OCI-M2 (cell line): Measurements from ENCODE around the gene PDLIM3.
"Not testable (repeated sequence)": the region's sequence is repeated elsewhere in the genome, so short reads cannot be mapped to it uniquely, and the experiment has no call there.

Source experiments
- DNase-seq: peaks from one replicate; lab custom pipeline; 2025; ENCODE audit not compliant: unreplicated experiment; lab: John Stamatoyannopoulos, UW

Gene PDLIM3

DNA sequence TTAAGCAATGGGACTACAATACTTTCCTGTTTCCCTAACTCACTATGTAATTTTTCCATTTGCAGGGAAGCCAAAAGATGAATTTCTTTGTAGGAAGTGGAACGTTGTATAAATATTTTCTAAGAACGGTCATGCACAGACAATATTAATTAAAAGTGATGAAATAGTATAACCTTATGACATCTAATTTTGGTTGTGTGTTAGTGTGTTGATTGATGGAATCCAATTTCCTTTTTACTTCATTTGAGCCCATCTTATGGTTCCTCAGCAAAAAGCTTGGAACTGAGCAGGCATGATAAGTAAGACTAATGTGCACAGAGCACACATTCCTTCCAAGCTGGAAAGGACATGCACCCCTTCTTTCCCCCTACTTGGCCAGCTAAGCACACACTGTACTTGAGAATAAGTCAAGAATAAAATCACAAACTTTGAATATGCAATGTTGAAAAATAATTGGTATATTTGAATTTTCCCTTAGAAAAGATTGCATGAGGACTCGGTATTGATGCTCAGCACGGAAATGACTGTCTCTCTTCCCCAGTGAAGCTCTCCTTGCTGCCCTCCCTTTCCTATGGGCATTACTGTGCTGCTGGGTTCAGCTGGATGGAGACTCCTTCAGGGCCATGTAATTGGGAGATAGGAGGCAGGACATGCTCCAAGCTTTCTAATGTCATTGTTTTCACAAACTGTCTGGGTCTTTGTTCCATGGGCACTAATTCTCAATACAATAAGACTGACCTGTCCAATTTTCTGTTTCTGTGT is 19.2 kb upstream of the PDLIM3 start:
- no peak for DNase-seq

DNA sequence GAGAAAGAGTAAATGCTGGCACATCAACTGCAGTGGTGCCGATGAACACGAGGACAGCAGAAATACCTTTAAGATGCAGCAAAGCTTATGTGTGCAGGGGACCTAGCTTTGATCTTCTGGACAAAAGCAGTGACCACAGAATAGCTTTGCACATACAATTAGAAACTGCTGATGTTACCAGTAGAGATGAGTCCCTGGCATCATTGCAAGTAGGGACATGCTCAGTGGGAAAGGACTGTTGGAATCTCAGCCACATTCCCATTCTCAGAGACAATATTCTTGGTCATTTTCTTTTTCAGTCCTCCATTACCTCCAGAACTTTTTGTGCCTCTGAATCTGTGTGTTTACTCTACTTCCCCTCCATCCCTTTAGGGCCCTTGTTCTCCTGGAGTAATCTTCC is 16.9 kb upstream of the PDLIM3 start:
- no peak for DNase-seq

DNA sequence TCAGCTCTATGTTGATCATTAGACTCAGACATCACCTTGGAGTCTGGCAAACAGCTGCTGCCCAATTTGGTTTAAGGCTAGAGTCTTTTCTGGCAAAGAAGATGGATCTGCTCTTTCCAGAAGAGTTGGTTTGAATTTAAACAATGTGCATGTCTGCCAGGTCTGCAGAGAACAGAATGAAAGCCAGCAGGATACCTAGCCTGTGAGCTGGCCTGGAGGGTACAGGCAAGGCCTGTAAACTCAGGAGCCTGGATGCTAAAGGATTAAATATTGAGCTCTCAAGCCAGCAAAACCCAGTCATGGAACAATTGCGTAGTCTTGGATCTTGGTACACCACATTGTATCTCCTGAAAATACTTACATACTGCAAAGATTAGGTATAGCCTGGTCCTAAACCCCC is 15.6 kb upstream of the PDLIM3 start:
- DNase-seq, result no peak

DNA sequence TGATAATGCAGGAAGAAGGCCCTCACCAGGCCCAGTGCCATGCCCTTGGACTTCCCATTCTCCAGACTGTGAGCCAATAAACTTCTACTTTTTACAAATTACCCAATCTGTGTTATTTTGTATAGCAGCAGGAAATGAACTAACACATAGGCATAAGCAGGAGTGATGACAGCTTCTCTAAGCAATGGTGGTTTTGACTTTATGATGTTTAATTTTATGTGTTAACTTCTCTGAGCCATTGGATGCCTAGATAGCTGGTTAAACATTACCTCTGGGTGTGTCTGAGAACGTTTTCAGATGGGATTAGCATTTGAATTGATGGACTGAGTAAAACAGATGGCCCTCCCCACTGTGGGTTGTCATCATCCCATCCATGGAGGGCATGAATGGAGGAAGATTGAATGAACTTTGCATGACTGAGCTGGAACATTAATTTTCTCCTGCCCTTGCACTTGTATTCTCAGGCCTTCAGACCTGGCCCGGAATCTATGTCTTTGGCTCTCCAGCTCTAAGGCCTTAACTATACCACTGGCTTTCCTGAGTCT is 13.9 kb upstream of the PDLIM3 start:
- DNase-seq, result no peak

DNA sequence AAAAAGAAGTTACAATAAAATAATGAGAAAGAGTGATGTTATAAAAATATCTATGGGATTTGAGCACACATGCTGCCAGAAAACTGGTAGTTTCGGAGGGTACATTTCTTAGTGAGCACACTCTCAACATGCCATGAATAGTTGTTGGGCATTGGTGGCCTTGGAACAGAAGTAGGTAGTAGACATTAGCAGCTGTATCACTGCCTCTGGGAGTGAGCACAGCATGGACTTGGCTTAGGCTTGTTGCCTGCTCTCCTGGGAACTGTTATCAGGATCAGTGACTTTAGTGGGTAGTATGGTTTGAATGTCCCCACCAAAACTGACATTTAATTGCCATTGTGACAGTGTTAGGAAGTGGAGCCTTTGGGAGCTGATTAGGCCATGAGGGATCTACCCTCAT is 13.3 kb upstream of the PDLIM3 start:
- DNase-seq, result no peak

DNA sequence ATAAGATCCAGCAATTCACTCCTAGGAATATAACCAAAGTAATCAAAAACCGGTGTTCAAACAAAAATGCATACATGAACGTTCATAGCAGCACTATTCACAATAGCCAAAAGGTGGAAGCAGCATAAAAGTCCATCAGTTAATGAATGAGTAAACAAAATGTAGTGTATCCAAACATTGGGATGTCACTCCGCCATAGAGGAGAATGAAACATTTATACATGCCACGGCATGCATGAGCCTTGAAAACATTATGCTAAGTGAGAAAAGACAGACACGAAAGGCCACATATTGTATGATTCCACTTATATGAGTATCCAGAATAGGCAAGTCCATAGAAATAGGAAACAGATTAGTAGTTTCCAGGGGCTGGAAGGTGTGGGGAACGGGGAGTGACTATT is 11.0 kb upstream of the PDLIM3 start:
- DNase-seq, result no peak

DNA sequence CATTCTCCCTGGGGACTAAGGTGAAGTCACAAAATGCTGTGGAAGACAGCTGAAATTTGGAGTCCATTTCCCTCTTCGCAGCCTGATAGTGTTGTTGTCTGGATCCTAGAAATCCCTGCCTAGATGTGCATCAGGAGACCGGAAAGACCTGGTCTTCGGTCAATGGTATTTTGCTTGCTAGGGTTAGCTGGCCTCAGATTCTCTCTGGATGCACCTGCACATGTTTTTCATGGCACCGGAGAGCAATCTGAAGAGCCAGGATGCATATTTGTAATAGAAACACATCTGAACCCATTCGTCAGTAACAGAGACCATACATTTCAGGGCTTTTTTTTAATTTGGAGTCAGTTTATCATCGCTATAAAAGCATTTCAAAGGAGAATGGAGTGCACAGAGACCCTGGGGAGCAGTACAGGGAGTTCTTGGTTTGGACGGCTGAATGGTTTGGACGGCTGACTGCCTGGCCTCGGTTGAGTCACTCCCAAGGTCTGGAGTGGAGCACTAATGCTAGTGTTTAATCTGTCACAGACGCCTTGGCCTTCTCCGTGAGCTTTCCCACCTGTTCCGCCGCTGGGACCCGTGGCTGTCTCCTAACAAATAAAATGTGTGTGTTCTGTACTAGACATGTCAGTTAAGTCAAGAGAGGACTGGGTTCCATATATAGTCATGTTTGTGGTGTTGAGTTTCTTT is 7.5 kb upstream of the PDLIM3 start:
- DNase-seq, result no peak

DNA sequence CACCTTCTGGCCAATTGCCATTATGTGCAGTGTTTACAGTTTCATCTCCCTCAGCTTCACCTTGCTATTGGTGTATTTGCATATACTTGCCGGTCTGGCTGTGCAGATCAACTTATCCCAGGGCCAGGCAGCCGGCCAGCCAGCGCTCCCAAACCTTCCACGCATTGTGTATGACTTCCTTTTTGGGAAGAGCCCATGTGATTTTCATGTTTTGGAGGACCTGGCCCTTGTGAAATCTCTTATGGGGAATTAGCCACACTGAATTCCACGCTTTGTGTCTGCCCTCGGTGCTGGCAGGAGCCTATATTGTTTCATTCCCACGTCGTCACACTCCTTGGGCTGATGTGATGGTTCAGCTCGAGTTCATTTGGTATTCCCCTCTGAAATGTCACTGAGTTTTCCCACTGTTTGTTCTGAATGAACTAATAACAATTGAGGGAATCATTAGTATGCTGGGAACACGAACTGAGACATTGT is 6.0 kb upstream of the PDLIM3 start:
- no peak for DNase-seq

DNA sequence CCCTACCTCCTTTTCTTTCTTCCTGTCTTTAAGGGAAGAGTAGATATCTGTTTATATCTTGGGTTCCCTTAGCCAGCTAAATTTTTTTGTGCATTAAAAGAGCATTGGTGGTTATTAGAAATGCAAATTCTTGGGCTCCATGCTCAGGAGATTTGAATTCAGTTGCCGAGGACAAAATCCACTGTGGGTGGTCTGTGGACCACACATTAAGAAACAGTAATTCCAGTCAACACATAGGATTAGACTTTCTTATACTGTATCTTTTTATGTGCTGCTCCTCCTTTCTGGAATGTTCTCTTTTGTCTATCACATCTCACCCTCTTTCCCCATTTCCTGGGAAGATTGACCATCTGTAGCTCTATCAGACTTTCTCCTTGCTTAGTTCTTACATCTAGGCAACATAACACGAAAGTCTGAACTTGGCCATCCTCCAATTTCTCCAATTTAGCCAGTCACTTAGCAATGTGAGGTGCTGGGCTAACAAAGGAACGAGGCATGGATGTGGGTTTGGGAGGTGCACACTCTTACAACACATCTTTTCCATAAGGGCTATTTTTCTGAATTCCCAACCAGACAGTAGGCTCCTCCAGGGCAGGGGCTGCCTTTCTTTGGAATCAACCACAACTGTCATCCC is 5.3 kb upstream of the PDLIM3 start:
- DNase-seq, result no peak

DNA sequence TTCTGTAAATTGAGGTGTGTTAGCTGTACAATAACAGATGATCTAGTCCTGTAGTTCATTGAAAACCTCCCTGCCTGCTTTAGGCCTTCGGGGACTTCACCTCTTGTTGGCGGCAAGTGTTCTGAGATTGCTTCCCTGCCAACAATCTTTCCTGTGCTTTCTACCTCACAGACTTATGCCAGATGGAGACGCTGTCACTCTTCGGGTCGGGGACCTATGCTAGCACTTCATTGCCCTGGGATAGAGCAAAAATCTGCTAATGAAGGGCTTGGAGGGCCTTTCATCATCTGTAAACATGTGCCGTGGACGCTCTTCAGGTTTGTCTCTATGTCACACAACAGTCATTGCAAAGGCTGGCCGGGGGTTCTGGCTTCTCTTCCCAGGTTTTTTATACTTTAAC is 4.7 kb upstream of the PDLIM3 start:
- DNase-seq, result no peak

DNA sequence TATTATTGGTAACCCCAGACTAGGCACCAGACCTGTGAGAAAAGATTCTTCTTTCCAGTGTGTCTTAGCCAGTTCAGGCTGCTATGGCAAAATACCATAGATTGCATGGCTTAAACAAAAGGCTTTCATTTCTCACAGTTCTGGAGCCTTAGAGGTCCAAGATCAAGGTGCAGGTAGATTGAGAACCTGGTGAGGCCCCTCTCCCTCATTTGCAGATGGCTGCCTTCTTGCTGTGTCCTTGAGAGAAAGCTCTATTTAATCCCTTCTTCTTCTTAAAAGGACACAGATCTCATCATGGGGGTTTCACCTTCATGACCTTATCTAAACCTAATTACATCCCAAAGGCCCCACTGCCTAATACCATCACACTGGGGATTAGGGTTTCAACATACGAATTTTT is 3.5 kb upstream of the PDLIM3 start:
- DNase-seq, result no peak

DNA sequence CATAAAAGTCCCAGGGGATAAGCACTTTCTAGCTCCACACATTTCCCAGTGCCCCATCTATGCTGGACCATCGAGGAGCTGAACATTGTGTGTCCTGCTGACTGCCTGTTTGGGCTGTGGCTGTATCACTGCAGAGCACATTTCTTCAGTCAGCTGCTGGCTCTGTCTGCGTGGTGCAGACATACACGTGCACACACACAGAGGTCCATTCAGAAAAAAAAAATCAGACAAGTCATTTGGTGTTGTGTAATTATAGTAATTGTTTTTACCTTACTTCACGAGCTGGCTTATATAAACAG is 1.1 kb upstream of the PDLIM3 start:
- no peak for DNase-seq

DNA sequence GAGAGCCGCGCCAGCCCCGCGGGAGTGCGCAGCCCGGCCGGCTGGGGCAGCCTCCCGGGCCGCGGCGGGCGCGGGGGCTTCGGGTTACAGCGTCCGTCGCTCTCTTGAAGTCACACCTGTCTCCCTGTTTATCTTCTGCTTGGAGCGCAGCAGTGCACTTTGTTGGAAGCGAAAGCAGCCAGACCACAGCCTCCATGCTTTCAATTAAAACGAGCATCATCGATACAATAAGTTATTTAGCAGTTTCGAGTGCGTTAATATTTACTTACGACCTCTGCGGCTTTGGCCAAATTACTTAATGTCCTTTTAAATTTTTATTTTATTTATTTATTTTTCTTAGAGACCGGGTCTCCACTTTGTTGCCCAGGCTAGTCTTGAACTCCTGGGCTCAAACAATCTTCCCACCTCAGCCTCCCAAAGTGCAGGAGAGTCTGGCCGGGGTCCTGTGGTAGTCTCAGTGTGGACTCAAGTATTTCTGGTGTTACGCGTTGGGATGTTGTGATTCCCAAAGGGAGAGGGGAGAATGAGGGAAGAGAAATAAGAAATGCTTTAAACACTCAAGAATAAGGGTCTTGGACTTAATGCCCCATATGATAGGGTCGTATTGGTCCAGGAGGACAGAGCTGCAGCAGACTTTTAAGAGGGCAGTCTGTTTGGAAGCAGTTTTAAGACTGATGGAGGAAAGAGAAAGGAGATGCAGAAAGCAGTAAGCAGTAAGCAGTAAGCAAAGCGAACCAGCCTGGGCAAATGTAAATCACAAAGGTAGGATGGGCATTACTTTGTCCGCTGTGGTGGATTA is 504 bp upstream of the PDLIM3 start:
- no peak for DNase-seq

DNA sequence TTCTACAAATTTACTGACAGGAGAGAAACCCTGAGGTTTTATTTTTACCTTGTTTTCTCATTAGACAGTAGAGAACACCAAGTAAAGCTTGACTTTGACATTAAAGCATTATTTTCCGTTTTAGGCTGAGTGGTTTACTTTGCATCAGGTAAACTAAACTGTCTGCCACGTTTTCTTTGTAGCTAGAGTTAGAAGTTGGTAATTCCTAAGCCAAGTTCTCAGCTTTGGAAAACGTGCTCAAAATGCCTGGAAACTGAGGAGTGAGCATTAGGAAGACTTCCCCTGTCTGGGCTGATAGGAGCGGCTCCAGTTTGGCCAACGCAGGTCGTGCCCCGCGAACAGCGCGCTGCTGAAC is 819 bp downstream of the PDLIM3 start:
- no peak for DNase-seq

DNA sequence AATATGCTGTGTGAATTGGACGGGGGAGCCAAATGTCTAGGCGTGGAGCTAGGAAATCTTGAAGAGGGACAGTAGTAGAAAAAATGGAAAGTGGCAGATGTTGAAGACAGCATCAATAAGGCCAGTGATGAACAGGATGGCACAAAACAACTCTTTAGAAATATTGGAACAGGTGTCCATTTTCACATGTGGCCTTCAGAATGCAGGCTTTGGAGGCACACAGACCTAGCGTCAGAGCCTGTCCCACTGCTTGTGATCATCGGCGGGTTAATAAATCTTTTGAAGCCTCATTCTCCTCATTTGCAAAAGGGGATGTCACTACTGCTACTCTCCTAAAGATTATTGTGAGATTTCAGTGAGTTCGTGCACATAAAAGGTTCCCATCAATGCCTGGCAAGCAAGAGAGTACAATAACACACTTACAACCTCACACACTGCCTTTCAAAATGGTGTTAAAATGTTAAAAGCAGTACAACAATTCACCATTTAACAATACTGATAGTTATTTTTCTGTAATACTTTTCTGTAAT is 2.4 kb downstream of the PDLIM3 start:
- no peak for DNase-seq

DNA sequence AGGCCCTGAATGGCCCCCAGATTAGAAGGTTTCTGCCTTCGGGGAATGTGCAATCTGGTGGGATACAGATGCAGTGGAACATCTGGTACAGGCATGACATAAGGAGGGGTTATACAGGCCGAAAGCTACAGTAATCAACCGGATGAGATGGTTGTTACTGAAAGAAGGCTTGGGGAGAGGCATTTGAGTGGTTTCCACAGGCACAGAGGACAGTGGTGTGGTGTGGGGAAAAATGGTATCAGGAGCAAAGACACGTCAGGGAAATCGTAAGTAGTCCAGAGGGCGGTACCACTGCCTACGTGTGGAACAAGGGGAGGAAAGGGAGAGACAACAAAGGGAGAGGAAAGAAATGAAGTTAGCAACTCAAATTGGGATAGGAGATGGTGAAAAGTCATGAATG is 3.0 kb downstream of the PDLIM3 start:
- no peak for DNase-seq

DNA sequence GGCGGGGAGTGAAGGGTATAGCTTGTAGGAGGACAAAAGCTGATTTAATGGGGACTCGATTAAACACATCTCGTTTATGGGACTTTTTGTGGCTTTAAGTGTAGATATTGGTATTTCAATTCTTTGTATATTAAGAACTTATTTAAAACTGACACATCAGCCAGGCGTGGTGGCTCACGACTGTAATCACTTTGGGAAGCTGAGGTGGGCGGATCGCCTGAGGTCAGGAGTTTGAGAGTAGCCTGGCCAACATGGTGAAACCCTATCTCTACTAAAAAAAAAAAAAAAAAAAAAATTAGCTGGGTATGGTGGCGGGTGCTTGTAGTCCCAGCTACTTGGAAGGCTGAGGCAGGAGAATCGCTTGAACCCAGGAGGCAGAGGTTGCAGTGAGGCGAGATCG is 3.7 kb downstream of the PDLIM3 start:
- DNase-seq, result not testable (repeated sequence)

DNA sequence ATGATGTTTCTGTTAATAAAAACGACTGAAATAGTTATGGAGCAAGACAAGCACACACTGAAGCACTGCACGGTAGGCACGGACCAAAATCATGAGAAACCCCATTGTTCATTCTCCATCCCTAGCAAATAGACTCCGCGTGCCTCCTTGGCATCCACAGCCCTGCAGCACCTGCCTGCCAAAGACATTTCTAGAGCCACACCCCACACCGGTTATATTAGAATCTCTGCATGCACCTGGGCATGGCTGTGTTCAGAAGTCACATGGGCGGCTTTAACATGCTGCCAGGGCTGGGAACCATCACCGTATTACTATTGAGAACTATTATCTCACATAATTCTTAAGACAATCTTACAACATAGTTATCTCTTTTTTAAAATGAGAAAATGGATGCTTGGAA is 5.9 kb downstream of the PDLIM3 start:
- DNase-seq, result no peak

DNA sequence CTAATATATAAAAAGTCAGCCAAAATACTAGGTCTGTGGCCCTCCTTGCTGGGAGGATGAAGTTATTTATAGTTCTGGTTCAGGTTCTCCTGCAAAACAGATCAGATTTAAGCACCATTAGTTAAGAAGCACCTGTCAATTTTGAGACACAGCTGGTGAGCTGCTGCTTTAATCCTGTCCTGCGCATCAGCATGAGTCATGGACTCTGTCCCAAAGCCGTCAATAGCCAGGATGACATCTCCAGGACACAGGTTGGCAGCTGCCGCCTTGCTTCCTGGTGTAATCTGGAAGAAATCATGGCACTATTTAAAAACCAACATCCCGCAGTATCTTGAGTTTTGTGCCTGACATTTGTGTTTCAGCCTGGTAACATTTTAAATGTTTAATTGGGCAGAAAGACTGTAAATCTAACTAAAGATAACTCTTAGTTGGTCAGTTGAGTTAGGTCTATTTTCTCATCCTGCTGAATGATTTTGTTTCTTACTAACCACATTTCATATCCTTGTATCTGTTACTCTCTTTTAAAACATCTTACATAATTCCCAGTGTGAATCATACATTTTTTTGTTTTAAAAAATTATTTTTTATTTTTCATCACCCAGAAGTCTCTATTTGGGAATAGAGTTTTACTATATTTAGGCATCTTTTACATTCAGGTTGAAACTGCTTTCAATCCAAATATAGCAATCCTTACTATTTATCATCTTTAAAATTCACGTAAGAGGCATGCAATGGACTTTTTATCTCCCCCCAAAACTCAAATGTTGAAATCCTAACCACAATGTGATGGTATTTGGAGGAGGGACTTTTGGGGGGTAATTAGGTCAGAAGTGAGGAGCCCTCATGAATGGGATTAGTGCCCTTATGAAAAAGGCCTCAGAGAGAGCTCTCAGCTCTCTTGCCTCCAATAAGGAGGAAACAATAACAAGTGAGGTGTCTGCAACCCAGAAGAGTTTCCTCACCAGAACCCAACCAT is 10.1 kb downstream of the PDLIM3 start:
- no peak for DNase-seq

DNA sequence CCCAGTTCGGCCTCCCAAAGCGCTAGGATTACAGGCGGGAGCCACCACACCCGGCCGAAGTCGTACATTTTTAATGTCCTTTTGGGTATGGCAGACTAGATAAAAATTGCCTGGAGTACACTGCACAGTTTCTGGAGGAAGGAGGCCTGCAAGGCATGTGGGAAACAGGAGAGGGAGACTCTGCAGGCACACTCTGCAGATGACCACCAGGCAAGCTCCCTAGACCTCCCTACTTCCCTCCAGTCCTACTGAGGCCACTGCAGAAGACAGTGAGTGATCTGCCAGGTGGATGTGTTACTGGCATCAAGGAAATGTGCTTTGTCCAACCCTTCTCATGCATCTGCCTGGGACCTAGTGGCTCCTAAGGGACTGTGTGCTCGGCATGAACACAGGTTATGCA is 11.4 kb downstream of the PDLIM3 start:
- DNase-seq, result no peak
